Skeletal muscle cell (primary cell): ENCODE data around the gene ZBED4.

Experiments used
- DNase-seq: peaks from one replicate; pipeline ENCODE4 v3.0.0-alpha.2; 2010; ENCODE audit warnings: low read depth
- H3K4me3 ChIP-seq: 2 replicates; pipeline ENCODE4 v1.5.1; 2011; ENCODE audit warnings: low read depth, mild to moderate bottlenecking, control low read depth, low read length, moderate library complexity

Gene ZBED4

DNA sequence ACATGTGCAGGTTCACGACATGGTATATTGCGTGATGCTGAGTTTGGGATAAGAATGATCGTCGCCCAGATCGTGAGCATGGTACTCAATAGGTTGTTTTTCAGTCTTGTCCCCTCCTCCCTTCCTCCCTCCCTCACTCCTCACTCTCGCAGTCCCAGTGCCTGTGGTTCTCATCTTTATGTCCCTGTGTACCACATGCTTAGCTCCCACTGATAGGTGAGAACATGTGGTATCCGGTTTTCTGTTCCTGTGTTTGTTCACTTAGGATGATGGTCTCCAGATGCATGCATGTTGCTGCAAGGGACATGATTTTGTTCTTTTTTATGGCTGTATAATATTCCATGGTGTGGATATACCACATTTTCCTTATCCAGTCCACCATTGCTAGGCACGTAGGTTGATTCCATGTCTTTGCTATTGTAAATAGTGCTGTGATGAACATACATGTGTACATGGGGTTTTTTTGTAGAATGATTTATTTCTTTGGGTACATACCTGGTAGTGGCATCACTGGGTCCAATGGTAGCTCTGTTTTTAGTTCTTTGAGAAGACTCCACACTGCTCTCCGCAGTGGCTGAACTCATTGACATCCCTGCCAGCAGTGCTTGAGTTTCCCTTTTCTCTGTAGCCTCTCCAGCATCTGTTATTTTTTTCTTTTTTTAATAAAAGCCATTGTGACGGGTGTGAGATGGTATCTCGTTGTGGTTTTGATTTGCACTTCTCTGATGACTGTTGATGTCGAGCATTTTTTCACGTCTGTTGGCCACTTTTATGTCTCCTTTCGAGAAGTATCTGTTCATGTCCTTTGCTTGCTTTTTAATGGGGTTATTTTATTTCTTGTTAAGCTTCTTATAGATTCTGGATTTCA lies 16.4 kb downstream of the ZBED4 start:
- no peak overlapping the region for H3K4me3 ChIP-seq
- no peak for DNase-seq

DNA sequence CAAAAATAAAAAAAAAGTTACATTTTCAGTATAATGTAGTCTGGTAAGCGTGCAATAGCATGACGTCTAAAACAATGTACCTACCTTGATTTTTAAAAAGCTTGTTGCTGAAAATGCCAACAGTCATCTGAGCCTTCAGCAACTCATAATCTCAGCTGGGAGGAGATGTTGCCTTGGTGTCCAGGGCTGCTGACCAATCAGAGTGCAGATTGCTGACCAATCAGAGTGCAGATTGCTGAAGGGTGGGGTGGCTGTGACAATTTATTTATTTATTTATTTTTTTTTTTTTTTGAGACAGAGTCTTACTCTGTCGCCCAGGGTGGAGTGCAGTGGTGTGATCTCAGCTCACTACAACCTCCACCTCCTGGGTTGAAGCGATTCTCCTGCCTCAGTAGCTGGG lies 17.8 kb downstream of the ZBED4 start:
- H3K4me3 ChIP-seq = no peak overlapping the region
- no peak for DNase-seq

- H3K4me3 ChIP-seq = no peak overlapping the region
- DNase-seq = no peak
Measured at GRCh38 chr22:49872347-49872746, 18.7 kb downstream of the ZBED4 start.

DNA sequence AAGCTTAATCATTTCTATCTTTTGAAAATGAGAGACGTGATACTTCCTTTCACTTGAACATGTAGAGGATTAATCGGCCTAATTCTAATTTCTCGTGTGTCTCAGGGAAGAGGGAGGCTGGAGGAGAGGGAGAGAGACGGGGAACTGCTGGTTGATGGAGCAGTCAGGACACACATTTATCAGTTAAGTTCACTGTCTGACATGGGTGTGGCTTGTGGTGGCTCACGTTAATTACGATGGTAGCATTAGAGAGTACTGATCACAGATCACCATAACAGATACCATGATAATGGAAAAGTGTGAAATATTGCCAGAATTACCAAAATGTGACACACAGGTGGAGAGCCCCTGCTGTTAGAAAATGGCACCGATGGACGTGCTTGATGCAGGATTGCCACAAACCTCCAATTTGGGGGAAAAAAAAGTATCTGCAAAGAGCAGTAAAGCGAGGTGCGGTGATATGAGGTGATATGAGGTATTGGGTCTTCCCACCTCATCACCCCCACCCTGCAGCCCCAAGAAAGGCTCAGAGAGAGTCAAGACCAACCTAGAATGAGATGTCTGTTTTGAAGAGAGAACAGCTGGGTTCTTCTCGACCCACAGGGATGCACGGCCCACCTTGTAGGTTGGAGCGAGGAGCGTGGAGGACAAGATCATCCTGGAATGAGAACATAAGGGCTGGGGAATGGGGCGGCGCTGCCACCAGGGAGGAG lies 19.7 kb downstream of the ZBED4 start:
- H3K4me3 ChIP-seq = no peak overlapping the region
- DNase-seq = no peak

- DNase-seq = no peak
- no peak overlapping the region for H3K4me3 ChIP-seq
Measured at GRCh38 chr22:49877642-49878041, 24.0 kb downstream of the ZBED4 start.

DNA sequence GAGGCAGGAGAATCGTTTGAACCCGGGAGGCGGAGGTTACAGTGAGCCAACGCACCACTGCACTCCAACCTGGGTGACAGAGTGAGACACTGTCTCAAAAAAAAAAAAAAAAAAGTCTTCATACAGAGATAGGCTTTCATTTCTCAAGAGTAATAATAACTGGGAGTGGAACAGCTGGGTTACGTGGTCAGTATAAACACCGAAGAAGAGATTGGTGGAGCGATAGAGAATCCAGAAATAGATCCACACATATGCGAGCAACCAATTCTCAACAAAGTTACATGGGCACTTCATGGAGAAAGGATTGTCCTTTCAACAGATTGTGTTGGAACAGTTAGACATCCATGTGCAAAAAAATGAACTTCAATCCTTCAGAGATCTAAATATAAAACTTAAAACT lies 24.6 kb downstream of the ZBED4 start:
- no peak overlapping the region for H3K4me3 ChIP-seq
- DNase-seq = no peak

DNA sequence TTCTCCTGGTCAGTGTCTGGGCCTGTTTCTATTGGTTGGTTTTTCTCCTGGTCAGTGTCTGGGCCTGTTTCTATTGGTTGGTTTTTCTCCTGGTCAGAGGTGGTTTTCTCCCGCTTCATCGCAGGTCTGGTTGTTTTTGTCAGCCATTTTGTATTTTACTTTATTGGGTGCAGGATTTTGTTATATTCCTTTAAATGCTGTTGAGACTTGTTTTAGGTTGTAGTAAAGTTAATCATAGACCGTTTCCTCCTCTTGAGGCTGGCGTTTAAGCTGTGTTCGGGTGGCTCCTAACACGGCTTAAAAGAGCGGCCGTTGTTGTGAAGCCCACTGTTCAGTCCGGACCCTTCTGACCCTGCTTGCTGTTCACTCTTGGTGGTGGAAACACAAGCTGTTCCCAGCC lies 26.2 kb downstream of the ZBED4 start:
- no peak for DNase-seq
- H3K4me3 ChIP-seq = no peak overlapping the region

GRCh38 chr22:49880281-49880680 lies 26.6 kb downstream of the ZBED4 start:
- no peak for DNase-seq
- no peak overlapping the region for H3K4me3 ChIP-seq

GRCh38 chr22:49881856-49882255 lies 28.2 kb downstream of the ZBED4 start:
- DNase-seq = no peak
- H3K4me3 ChIP-seq = no peak overlapping the region

DNA sequence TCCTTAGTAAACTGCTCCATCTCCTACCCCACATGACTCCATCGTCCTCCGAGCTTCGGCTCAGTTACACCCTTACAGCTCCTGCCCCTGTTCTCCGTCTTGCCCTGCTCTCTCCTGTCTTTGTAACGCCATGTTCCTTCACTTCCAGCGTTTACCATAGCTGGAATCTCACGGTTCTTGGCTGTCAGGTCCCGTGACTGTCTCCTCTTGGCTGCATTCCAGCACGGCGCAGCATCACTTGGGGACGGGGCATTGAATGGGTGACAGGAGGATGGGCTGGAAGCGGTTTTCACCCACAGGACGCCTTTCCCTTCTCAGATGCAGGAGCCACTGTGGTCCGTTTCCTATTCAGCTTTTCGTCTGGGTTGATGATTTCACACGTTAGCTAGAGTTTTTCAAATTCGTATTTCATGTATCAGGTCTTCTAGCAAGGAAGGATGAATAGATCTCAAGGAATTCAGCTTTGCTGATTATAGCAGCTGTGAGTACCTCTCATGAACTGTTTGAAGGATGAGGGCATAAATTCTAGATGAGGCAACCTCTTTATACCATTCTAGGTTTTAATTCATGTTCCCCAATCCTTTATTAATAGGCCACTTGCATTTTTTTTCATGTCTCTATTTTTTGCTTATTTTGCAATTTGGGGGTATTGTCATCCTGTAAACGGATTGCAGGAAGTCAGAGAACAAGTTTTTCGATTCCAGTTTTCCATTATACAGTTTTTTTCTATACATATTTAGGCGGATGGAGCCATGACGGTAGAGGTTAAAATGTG lies 29.1 kb downstream of the ZBED4 start:
- no peak for DNase-seq
- H3K4me3 ChIP-seq = no peak overlapping the region

DNA sequence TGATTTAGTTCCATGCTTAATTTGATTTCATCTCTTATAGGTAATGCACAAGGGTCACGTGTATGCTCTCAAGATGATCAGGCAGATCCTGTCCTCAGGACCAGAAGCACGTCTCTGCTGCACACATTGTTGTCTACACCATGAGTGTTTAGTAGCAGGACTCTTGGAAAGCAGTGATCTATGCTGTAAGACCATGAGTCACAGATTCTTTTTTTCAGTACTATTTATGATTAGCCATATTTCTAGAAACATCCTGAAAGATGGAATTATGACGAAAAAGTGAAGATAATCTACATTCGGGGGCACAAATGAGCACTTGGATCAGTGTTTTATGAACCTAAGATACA lies 29.6 kb downstream of the ZBED4 start:
- peak; percentile 5 for DNase-seq
- H3K4me3 ChIP-seq = no peak overlapping the region

GRCh38 chr22:49884075-49884474 lies 30.4 kb downstream of the ZBED4 start:
- H3K4me3 ChIP-seq = no peak overlapping the region
- no peak for DNase-seq

DNA sequence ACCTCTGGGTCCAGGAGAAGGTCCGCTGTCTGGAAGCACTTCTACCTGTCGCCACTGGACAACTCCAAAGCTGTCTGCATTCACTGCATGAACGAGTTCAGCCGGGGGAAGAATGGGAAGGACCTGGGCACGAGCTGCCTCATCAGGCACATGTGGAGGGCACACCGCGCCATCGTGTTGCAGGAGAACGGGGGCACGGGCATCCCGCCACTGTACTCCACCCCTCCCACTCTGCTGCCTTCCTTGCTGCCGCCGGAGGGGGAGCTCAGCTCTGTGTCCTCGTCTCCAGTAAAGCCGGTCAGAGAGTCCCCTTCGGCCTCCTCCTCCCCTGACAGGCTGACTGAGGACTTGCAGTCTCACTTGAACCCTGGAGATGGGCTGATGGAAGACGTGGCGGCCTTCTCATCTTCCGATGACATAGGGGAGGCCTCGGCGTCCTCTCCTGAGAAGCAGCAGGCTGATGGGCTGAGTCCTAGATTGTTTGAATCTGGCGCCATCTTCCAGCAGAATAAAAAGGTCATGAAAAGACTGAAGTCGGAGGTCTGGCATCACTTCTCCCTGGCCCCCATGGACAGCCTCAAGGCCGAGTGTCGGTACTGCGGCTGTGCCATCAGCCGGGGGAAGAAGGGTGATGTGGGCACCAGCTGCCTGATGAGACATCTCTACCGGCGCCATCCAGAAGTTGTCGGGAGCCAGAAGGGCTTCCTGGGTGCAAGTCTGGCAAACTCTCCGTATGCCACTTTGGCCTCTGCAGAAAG lies 31.0 kb downstream of the ZBED4 start:
- H3K4me3 ChIP-seq = no peak overlapping the region

DNA sequence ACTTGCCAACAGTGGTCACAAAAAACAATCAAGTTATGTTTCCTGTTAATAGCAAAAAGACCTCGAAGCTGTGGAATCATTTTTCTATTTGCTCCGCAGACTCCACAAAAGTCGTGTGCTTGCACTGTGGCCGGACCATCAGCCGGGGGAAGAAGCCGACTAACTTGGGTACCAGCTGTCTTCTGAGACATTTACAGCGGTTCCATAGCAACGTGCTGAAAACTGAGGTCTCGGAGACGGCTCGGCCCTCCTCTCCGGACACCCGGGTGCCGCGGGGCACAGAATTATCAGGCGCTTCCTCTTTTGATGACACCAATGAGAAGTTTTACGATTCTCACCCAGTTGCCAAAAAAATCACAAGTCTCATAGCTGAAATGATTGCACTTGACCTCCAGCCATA lies 31.6 kb downstream of the ZBED4 start:
- no peak overlapping the region for H3K4me3 ChIP-seq
- no peak for DNase-seq

More for the DNA sequence above, 31.0 kb downstream of the ZBED4 start:
- DNase-seq = no peak

DNA sequence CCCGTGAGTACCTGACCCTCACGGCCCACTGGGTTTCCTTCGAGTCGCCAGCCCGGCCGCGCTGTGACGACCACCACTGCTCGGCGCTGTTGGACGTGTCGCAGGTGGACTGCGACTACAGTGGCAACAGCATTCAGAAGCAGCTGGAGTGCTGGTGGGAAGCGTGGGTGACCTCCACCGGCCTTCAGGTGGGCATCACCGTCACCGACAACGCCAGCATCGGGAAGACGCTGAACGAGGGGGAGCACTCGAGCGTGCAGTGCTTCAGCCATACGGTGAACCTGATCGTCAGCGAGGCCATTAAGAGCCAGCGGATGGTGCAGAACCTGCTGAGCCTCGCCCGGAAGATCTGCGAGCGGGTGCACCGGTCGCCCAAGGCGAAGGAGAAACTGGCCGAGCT lies 32.2 kb downstream of the ZBED4 start:
- no peak overlapping the region for H3K4me3 ChIP-seq

DNA sequence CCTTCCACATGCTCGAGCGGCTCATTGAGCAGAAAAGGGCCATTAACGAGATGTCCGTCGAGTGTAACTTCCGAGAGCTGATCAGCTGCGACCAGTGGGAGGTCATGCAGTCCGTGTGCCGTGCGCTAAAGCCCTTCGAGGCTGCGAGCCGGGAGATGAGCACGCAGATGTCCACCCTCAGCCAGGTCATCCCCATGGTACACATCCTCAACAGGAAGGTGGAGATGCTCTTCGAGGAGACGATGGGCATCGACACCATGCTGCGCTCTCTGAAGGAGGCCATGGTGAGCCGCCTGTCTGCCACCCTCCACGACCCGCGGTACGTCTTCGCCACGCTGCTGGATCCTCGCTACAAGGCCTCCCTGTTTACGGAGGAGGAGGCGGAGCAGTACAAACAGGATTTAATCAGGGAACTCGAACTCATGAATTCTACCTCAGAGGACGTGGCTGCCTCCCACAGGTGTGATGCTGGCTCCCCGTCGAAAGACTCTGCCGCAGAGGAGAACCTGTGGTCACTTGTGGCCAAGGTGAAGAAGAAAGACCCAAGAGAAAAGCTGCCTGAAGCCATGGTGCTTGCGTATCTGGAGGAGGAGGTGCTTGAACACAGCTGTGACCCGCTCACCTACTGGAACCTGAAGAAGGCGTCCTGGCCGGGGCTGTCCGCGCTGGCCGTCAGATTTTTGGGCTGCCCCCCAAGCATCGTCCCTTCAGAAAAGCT lies 32.9 kb downstream of the ZBED4 start:
- no peak overlapping the region for H3K4me3 ChIP-seq
- DNase-seq = no peak

More for the DNA sequence above, 32.2 kb downstream of the ZBED4 start:
- no peak for DNase-seq

- no peak overlapping the region for H3K4me3 ChIP-seq
- DNase-seq = no peak
Measured at GRCh38 chr22:49887064-49887451, 33.4 kb downstream of the ZBED4 start.

DNA sequence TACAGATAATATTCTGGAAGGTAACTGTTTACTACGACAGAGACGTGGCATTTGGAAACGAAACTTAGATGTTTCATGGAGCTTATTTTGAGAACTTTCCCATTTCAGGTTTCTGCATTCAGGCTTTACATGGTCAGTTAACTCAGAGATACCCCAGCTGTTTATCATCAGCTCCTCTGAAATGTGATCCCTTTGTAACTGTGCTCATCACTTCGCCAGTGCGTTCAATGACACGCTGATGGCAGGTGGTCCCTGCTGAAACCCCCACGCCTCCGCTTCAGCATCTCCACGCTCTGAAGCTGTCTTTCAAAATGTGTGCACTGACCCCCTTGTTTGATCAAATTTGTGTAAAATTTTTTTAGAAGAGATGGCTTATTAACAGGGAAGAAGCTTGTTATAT lies 34.1 kb downstream of the ZBED4 start:
- no peak overlapping the region for H3K4me3 ChIP-seq
- DNase-seq = no peak

- H3K4me3 ChIP-seq = no peak overlapping the region
- DNase-seq = no peak
Measured at GRCh38 chr22:49889071-49889470, 35.4 kb downstream of the ZBED4 start.
